ENCODE measurements around the gene TRAF3IP3. TPM values are rescaled to one million over a fixed set of nuclear protein-coding genes. Genes with fewer than 3 reads are reported as not detected.
"Not testable (repeated sequence)": the region's sequence is repeated elsewhere in the genome, so short reads cannot be mapped to it uniquely, and the experiment has no call there.

The TRAF3IP3 gene
- total RNA-seq, 1 experiment from 2014 or later, result not detected

DNA sequence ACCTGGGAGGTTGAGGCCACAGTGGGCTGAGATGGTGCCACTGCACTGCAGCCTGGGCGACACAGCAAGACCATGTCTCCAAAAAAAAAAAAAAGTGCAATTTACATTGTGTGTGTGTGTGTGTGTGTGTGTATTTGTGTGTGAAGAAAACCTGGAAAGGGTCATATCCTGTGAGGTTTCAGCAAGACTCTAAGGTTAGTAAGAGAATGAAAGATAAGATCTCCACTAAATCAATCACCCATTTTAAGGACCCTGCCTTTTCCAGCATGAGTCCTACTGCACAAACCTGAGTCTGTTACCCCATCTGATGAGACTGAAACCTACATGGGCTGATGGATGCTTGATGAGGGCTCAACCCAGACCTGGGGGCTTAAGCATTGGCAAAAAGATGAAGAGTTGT, 33.4 kb downstream of the TRAF3IP3 start:
- Mint-ChIP-seq H3K4me3 (ENCODE audit: unreplicated experiment) (no peak overlapping the region), H3K9me3 (ENCODE audit: unreplicated experiment) (no peaks in the 10 kb centered on the region), H3K27ac (ENCODE audit: unreplicated experiment) (no peak overlapping the region), H3K36me3 (ENCODE audit: insufficient read depth, unreplicated experiment) (peaks cover 64% of the 10 kb centered on the region), H3K4me1 (ENCODE audit: low read depth, unreplicated experiment) (peaks cover 17% of the 10 kb centered on the region), H3K27me3 (ENCODE audit: insufficient read depth, unreplicated experiment) (no peaks in the 10 kb centered on the region)
- CTCF ChIA-PET, result no interaction called here
- no peak overlapping the region for H3K4me3 ChIP-seq (ENCODE audit: low read depth, low read length)
- no peaks in the 10 kb centered on the region for H3K27me3 ChIP-seq (replicated peaks; ENCODE audit: control insufficient read depth, insufficient read depth, low read length)
- peaks cover 24% of the 10 kb centered on the region for H3K4me1 ChIP-seq
- POLR2A ChIA-PET, result no interaction called here
- BruUV-seq (replicated peaks), result no TSS peak
- H3K36me3 ChIP-seq (ENCODE audit: control insufficient read depth, insufficient read depth, low read length), result peaks cover 14% of the 10 kb centered on the region
- TF ChIP-seq, protein P1, sequence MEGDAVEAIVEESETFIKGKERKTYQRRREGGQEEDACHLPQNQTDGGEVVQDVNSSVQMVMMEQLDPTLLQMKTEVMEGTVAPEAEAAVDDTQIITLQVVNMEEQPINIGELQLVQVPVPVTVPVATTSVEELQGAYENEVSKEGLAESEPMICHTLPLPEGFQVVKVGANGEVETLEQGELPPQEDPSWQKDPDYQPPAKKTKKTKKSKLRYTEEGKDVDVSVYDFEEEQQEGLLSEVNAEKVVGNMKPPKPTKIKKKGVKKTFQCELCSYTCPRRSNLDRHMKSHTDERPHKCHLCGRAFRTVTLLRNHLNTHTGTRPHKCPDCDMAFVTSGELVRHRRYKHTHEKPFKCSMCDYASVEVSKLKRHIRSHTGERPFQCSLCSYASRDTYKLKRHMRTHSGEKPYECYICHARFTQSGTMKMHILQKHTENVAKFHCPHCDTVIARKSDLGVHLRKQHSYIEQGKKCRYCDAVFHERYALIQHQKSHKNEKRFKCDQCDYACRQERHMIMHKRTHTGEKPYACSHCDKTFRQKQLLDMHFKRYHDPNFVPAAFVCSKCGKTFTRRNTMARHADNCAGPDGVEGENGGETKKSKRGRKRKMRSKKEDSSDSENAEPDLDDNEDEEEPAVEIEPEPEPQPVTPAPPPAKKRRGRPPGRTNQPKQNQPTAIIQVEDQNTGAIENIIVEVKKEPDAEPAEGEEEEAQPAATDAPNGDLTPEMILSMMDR (IDR thresholded peaks at IDR 0.05; ENCODE audit: insufficient read depth in 1 of 2, low read depth in 1 of 2, low read length in 1 of 2, severe bottlenecking in 1 of 2, unreplicated experiment in 1 of 2), result no peak
- intact Hi-C loops (cut with micrococcal nuclease; ENCODE audit: unreplicated experiment), result no loop called here
- H3K9me3 ChIP-seq, result no peaks in the 10 kb centered on the region
- no peak for DNase-seq

DNA sequence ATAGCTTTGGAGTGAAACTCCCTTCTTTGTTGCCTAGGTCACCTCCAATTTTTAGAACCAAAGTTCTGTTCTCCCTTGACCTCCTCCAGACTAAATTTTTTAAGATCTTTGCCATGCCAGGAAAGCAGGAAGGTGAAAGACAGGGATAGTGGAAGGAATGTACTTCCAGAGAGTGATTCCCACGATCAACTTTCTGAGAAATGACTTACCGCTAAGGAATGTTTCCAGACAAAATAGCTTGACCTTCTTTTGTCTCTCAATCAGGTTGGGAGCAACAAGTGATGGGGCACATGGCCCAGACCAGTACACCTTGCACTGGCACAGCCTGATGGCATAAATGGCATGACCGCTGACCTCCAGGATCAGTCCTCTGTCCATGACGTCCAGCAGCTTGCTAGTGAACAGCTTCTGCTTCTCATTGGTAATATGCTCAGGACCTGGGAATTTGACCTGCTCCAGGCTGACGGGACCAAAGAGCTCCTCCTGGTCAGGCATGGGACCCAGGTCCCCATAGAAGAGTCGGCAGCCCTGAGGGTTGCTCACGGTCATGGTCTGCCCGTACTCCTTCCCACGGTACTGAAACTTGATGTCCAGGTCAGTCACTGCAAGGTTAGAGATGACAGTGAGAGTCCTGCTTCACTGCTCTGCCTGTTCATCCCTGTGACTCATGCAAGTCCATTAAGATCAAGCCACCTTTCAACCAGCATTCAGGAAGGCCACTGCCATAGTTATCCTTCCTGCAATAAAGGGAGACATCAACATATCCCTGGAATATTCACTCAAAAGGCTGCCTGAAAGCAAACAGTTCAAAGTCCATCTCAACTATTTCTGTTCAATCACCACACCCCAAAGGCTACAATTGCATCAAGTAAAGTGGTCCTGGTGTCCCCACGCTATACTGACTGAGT, 34.7 kb downstream of the TRAF3IP3 start:
- no peaks in the 10 kb centered on the region for H3K9me3 ChIP-seq
- Mint-ChIP-seq H3K36me3 (ENCODE audit: insufficient read depth, unreplicated experiment) (peaks cover 68% of the 10 kb centered on the region), H3K4me1 (ENCODE audit: low read depth, unreplicated experiment) (peaks cover 17% of the 10 kb centered on the region), H3K27me3 (ENCODE audit: insufficient read depth, unreplicated experiment) (no peaks in the 10 kb centered on the region), H3K9me3 (ENCODE audit: unreplicated experiment) (no peaks in the 10 kb centered on the region), H3K4me3 (ENCODE audit: unreplicated experiment) (peak overlapping the region; percentile 51), H3K27ac (ENCODE audit: unreplicated experiment) (peak overlapping the region; percentile 92)
- DNase-seq, result peak; percentile 39 to 63
- H3K27me3 ChIP-seq (replicated peaks; ENCODE audit: control insufficient read depth, insufficient read depth, low read length), result no peaks in the 10 kb centered on the region
- peaks cover 21% of the 10 kb centered on the region for H3K4me1 ChIP-seq
- intact Hi-C loops (cut with micrococcal nuclease; ENCODE audit: unreplicated experiment), result no loop called here
- POLR2A ChIA-PET, result interaction anchor here (2.6 kb wide), 1 partner anchor 15 kb away, joined by 12 read pairs; the partner anchor contains the start of gene IRF6
- peaks cover 14% of the 10 kb centered on the region for H3K36me3 ChIP-seq (ENCODE audit: control insufficient read depth, insufficient read depth, low read length)
- CTCF ChIA-PET, result interaction anchor here (0.5 kb wide), 1 partner anchor 15 kb away, joined by 4 read pairs; the partner anchor contains the start of gene IRF6
- H3K4me3 ChIP-seq (ENCODE audit: low read depth, low read length), result no peak overlapping the region
- BruUV-seq (replicated peaks), result no TSS peak
- TF ChIP-seq, protein P1 (IDR thresholded peaks at IDR 0.05; ENCODE audit: insufficient read depth in 1 of 2, low read depth in 1 of 2, low read length in 1 of 2, severe bottlenecking in 1 of 2, unreplicated experiment in 1 of 2), result no peak

DNA sequence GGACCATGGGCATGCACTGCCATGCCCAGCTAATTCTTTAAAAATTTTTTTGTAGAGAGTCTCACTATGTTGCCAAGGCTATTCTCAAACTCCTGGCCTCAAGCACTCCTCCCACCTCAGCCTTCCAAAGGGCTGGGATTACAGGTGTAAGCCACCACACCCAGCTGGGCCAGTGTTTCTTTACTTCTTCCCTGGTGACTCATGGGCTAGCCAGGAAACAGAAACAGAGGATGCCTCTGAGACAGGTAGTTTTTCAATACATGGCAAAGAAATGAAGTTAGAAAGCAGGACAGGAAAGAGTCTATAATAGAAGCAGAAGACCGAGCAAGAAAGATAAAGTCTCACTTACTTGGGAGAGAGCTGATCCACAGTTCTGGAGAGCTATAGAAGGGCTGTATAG, 36.1 kb downstream of the TRAF3IP3 start:
- no peak for DNase-seq
- Mint-ChIP-seq H3K4me3 (ENCODE audit: unreplicated experiment) (no peak overlapping the region), H3K27ac (ENCODE audit: unreplicated experiment) (peak overlapping the region; percentile 92), H3K27me3 (ENCODE audit: insufficient read depth, unreplicated experiment) (no peaks in the 10 kb centered on the region), H3K9me3 (ENCODE audit: unreplicated experiment) (no peaks in the 10 kb centered on the region), H3K36me3 (ENCODE audit: insufficient read depth, unreplicated experiment) (peaks cover 75% of the 10 kb centered on the region), H3K4me1 (ENCODE audit: low read depth, unreplicated experiment) (peaks cover 25% of the 10 kb centered on the region)
- TF ChIP-seq, protein P1 (IDR thresholded peaks at IDR 0.05; ENCODE audit: insufficient read depth in 1 of 2, low read depth in 1 of 2, low read length in 1 of 2, severe bottlenecking in 1 of 2, unreplicated experiment in 1 of 2), result no peak
- H3K27me3 ChIP-seq (replicated peaks; ENCODE audit: control insufficient read depth, insufficient read depth, low read length), result no peaks in the 10 kb centered on the region
- H3K36me3 ChIP-seq (ENCODE audit: control insufficient read depth, insufficient read depth, low read length), result peaks cover 14% of the 10 kb centered on the region
- H3K9me3 ChIP-seq, result no peaks in the 10 kb centered on the region
- POLR2A ChIA-PET, result interaction anchor here (0.6 to 2.6 kb wide), 2 partner anchors 13 to 130 kb away, joined by 3 to 12 read pairs; partner anchors contain the start of gene IRF6
- H3K4me1 ChIP-seq, result peaks cover 32% of the 10 kb centered on the region
- BruUV-seq (replicated peaks), result no TSS peak
- no peak overlapping the region for H3K4me3 ChIP-seq (ENCODE audit: low read depth, low read length)
- CTCF ChIA-PET, result no interaction called here
- intact Hi-C loops (cut with micrococcal nuclease; ENCODE audit: unreplicated experiment), result no loop called here

GRCh38 chr1:209793711-209794110, 37.9 kb downstream of the TRAF3IP3 start:
- H3K4me3 ChIP-seq (ENCODE audit: low read depth, low read length); H3K9me3 ChIP-seq; H3K4me3 Mint-ChIP-seq (ENCODE audit: unreplicated experiment); CTCF ChIA-PET; DNase-seq; H3K9me3 Mint-ChIP-seq (ENCODE audit: unreplicated experiment); H3K27me3 Mint-ChIP-seq (ENCODE audit: insufficient read depth, unreplicated experiment); intact Hi-C loops (cut with micrococcal nuclease; ENCODE audit: unreplicated experiment); POLR2A ChIA-PET; H3K27ac Mint-ChIP-seq (ENCODE audit: unreplicated experiment); BruUV-seq (replicated peaks); H3K27me3 ChIP-seq (replicated peaks; ENCODE audit: control insufficient read depth, insufficient read depth, low read length): not testable (repeated sequence)
- peaks cover 35% of the 10 kb centered on the region for H3K4me1 ChIP-seq
- H3K36me3 Mint-ChIP-seq (ENCODE audit: insufficient read depth, unreplicated experiment), result peaks cover 80% of the 10 kb centered on the region
- peaks cover 12% of the 10 kb centered on the region for H3K36me3 ChIP-seq (ENCODE audit: control insufficient read depth, insufficient read depth, low read length)
- H3K4me1 Mint-ChIP-seq (ENCODE audit: low read depth, unreplicated experiment), result peaks cover 25% of the 10 kb centered on the region

Data from Caco-2 (cell line).